Activated CD4-positive, alpha-beta memory T cell treated with anti-CD3 and anti-CD28 coated beads, Interleukin-2, amount 10 ng/mL, durations not matched to agents 7 days and 5 days (primary cell): ENCODE data around the gene SLC16A10. TPM values are rescaled to one million over a fixed set of nuclear protein-coding genes. Genes with fewer than 3 reads are reported as not detected.
"Not testable (repeated sequence)": the region's sequence is repeated elsewhere in the genome, so short reads cannot be mapped to it uniquely, and the experiment has no call there.

Source experiments
- CTCF ChIA-PET: fragments of 350-600 bp; sonication (Branson Sonifier 250); formaldehyde crosslinking; loops from one replicate; lab custom pipeline; 2021; ENCODE audit warnings: antibody characterized with exemption, inconsistent platforms; lab: Charles Lee
- POLR2A ChIA-PET: fragments of 350-600 bp; sonication (Branson Sonifier 250); formaldehyde crosslinking; loops from one replicate; lab custom pipeline; 2021; ENCODE audit warnings: antibody characterized with exemption; lab: Charles Lee
- DNase-seq: peaks from one replicate; pipeline ENCODE4 v3.0.0-alpha.2; 2020
- H3K27ac Mint-ChIP-seq: one replicate; pipeline ENCODE4 v1.8.0; 2021; ENCODE audit warnings: mild to moderate bottlenecking, mixed read lengths
- H3K27me3 Mint-ChIP-seq: one replicate; pipeline ENCODE4 v1.8.0; 2021; ENCODE audit warnings: mixed read lengths
- H3K36me3 Mint-ChIP-seq: one replicate; pipeline ENCODE4 v1.8.0; 2021; ENCODE audit warnings: low read depth, mixed read lengths
- H3K4me1 Mint-ChIP-seq: one replicate; pipeline ENCODE4 v1.8.0; 2021; ENCODE audit warnings: mixed read lengths
- H3K4me3 Mint-ChIP-seq: one replicate; pipeline ENCODE4 v1.8.0; 2021; ENCODE audit warnings: mild to moderate bottlenecking, mixed read lengths
- H3K9me3 Mint-ChIP-seq: one replicate; pipeline ENCODE4 v1.8.0; 2021; ENCODE audit warnings: mixed read lengths
- total RNA-seq, 2 experiments: library from RNA; stranded (reverse); gene quantifications; one replicate each; pipeline ENCODE4 v1.2.3, GENCODE V29; 2021

Gene SLC16A10, protein sequence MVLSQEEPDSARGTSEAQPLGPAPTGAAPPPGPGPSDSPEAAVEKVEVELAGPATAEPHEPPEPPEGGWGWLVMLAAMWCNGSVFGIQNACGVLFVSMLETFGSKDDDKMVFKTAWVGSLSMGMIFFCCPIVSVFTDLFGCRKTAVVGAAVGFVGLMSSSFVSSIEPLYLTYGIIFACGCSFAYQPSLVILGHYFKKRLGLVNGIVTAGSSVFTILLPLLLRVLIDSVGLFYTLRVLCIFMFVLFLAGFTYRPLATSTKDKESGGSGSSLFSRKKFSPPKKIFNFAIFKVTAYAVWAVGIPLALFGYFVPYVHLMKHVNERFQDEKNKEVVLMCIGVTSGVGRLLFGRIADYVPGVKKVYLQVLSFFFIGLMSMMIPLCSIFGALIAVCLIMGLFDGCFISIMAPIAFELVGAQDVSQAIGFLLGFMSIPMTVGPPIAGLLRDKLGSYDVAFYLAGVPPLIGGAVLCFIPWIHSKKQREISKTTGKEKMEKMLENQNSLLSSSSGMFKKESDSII
- total RNA-seq, result 1 to 10 TPM; 1.2 to 1.4 TPM

DNA sequence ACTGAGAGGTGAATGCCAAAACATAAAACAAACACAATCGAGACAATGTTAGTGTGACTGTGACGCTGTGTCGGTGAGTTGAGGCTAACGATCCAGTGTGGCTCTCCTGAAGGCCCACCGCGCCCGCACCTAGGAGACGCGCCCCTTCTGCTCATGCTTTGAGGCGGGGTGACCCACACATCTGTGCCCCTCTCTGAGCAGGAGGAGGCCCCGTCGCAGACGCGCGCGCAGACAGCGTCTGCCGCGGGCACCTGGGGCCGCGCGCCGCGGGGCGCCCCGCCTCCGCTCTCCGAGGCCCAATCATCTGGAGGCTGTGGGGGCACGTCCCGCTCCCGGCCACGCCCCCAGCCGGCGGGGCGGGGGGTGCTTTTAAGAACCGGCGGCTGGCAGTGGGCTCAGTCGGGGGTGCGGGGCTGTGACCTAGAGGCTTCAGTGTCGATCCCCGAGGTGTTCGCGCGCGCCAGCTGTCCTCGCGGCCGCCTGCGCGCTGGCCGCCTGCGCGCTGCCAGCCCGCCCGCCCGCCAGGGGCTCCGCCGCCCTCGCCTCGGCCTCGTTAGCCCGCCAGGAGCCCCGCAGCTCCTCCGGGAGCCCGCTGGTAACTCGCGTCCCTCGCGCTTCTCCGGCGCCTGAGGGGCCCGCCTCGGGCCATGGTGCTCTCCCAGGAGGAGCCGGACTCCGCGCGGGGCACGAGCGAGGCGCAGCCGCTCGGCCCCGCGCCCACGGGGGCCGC, at the start of gene SLC16A10:
TSS of gene SLC16A10 (plus strand) at position 398 of the 730 bp plus-strand sequence. CDS start at position 648, 250 bp downstream.
- H3K27me3 Mint-ChIP-seq, result peaks cover 43% of the 10 kb centered on the region
- CTCF ChIA-PET, result no interaction called here
- H3K36me3 Mint-ChIP-seq, result no peaks in the 10 kb centered on the region
- H3K4me1 Mint-ChIP-seq, result peaks cover 20% of the 10 kb centered on the region
- peak; percentile 67 for DNase-seq
- peak within 1 kb of the TSS; percentile 75 for H3K4me3 Mint-ChIP-seq
- no peak within 1 kb of the TSS for H3K27ac Mint-ChIP-seq
- no peaks in the 10 kb centered on the region for H3K9me3 Mint-ChIP-seq
- POLR2A ChIA-PET, result interaction anchor here (0.6 kb wide), 1 partner anchor 212 kb away, joined by 3 read pairs; no protein-coding TSS in a partner anchor

DNA sequence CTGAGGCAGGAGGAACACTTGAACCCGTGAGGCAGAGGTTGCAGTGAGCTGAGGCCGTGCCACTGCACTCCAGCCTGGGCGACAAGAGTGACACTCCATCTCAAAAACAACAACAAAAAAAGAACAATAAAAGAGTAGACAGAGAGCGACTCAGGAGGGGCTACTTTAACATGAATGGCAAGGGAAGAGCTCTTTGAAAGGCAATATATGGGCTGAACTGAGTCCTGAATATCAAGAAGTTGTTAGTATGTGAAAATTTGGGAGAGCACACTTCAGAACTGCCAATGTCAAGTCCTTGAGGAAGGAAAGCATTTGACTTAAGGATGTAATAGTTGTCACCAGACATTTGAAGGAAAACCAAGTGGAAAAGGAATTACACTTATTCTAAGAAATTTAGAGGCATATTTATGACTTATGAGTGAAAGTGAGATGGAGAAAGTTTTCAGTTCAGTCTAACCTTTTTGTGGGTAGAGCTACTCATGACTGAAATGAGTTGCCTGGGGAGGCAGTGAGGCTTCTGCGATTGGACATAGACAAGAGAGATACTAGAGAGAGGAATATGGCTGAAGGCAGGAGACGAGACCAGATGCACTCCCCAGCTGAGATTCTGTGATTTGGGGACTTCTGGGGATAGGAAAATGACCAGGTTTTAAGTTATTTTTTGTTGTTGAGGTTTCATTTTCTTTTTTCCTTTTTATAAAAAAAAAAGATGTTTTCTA, 48.6 kb upstream of the SLC16A10 start:
- Mint-ChIP-seq H3K27ac (no peak overlapping the region), H3K4me1 (peaks cover 5% of the 10 kb centered on the region), H3K4me3 (no peak overlapping the region), H3K36me3 (peaks cover 3% of the 10 kb centered on the region), H3K27me3 (peaks cover 7% of the 10 kb centered on the region), H3K9me3 (no peaks in the 10 kb centered on the region)
- no peak for DNase-seq
- CTCF ChIA-PET, result no interaction called here
- POLR2A ChIA-PET, result no interaction called here

DNA sequence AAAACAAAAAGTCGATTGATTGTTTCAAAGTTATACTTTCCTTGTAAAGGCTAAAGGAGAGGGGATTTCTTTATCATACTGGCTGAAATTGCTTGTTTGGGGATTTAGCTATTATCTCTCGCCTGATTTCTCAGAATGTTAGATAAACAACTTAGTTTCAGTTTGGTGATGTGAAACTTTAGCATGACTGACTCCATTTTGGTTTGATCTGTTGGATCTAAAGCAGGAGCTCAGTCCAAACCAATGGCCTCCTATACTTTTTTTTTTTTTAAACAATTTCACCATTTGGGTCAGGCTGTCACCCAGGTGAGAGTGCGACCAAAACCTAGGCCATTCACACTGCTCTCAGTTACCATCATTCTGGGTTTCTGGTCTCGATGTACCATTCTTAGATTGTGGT, 45.4 kb upstream of the SLC16A10 start:
- Mint-ChIP-seq H3K9me3 (no peaks in the 10 kb centered on the region), H3K4me1 (peaks cover 5% of the 10 kb centered on the region), H3K36me3 (peaks cover 3% of the 10 kb centered on the region), H3K27me3 (peaks cover 20% of the 10 kb centered on the region), H3K27ac (no peak overlapping the region), H3K4me3 (no peak overlapping the region)
- DNase-seq, result no peak
- ChIA-PET POLR2A (no interaction called here), CTCF (interaction anchor here (0.6 to 1.8 kb wide), 3 partner anchors 16 to 1002 kb away, joined by 3 to 6 read pairs (median 4); no protein-coding TSS in a partner anchor)

DNA sequence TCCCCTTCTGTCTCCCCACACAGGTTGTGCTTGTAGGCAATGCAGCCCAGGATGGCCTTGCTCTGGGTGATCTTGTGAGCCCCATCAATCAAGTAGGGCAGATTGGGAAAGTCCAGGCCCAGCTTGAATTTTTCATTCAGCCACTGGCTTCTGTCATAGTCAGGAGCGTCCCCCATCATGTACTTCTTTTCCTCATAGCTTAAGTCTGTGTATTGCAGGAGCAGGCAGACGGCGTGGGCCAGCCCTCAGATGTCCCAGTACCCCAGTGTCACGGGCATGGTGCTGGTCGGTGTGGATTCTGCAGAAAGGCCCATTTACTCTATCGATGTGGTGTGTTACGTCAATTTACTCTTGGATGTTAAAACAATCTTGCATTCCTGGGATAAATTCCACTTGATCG, 40.1 kb upstream of the SLC16A10 start:
- H3K27me3 Mint-ChIP-seq, result peaks cover 15% of the 10 kb centered on the region
- ChIA-PET POLR2A (no interaction called here), CTCF (interaction anchor here (1.1 to 1.2 kb wide), 2 partner anchors 36 to 163 kb away, joined by 3 read pairs; no protein-coding TSS in a partner anchor)
- no peaks in the 10 kb centered on the region for H3K9me3 Mint-ChIP-seq
- no peak overlapping the region for H3K27ac Mint-ChIP-seq
- no peaks in the 10 kb centered on the region for H3K36me3 Mint-ChIP-seq
- no peak for DNase-seq
- no peak overlapping the region for H3K4me3 Mint-ChIP-seq
- no peaks in the 10 kb centered on the region for H3K4me1 Mint-ChIP-seq

DNA sequence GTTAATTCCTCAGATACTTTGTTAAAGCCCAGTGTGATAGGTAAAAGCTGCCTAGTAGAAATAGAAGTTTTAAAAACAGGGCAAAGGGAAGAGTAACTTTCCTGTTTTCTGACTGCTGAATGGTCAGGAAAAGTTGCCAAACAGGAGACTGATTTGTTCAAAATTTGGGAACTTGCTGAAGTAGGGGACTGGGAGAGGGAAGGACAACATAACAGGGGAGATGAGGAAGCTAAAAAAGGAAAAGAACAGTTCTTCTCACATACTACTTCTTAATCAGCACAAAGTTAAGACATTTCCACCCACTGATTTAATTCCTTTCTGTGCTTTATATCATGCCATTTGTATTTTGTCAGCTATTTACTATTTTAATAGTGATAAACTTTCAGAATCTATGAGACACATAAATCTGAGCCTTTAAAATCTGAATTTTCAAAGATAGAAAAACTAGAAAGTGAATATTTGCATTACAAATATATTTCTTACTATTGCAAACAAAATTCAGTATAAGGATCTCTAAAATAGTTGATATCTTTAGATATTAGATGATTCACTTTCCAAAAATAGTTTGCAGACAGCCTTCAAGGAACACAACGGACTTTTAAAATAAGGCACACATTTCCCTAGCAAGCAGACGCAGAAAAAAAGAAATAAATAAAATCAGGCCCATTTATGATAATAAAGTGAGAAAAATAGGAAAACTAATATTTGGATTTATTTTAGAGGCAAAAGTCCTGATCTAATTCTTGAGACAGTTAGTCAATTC, 36.9 kb upstream of the SLC16A10 start:
- H3K27me3 Mint-ChIP-seq, result peaks cover 8% of the 10 kb centered on the region
- no peaks in the 10 kb centered on the region for H3K4me1 Mint-ChIP-seq
- no peak overlapping the region for H3K4me3 Mint-ChIP-seq
- no peaks in the 10 kb centered on the region for H3K9me3 Mint-ChIP-seq
- POLR2A ChIA-PET, result no interaction called here
- CTCF ChIA-PET, result no interaction called here
- no peaks in the 10 kb centered on the region for H3K36me3 Mint-ChIP-seq
- H3K27ac Mint-ChIP-seq, result no peak overlapping the region
- DNase-seq, result no peak

DNA sequence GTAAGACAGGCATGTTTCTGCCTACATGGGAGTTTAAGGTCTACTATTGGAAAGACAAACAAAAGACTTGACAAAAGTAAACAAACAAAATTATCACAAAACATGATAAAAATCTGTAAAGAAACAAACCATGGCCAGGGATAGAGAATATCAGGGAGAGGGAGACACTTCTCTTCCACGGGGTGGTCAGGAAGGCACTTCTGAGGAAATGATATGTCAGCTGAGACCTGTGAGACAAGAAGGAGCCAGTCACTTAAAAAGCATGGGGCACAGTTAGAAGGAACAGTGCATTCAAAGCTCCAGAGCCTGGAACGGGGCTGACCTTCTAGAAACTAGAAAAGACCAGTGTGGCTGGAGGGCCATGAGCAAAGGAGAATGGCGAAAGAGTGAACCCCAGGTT, 35.1 kb upstream of the SLC16A10 start:
- peaks cover 2% of the 10 kb centered on the region for H3K27me3 Mint-ChIP-seq
- ChIA-PET CTCF (interaction anchor here (1.2 kb wide), 1 partner anchor 167 kb away, joined by 3 read pairs; no protein-coding TSS in a partner anchor), POLR2A (no interaction called here)
- H3K27ac Mint-ChIP-seq, result no peak overlapping the region
- H3K36me3 Mint-ChIP-seq, result no peaks in the 10 kb centered on the region
- no peaks in the 10 kb centered on the region for H3K9me3 Mint-ChIP-seq
- DNase-seq, result no peak
- no peak overlapping the region for H3K4me3 Mint-ChIP-seq
- no peaks in the 10 kb centered on the region for H3K4me1 Mint-ChIP-seq

DNA sequence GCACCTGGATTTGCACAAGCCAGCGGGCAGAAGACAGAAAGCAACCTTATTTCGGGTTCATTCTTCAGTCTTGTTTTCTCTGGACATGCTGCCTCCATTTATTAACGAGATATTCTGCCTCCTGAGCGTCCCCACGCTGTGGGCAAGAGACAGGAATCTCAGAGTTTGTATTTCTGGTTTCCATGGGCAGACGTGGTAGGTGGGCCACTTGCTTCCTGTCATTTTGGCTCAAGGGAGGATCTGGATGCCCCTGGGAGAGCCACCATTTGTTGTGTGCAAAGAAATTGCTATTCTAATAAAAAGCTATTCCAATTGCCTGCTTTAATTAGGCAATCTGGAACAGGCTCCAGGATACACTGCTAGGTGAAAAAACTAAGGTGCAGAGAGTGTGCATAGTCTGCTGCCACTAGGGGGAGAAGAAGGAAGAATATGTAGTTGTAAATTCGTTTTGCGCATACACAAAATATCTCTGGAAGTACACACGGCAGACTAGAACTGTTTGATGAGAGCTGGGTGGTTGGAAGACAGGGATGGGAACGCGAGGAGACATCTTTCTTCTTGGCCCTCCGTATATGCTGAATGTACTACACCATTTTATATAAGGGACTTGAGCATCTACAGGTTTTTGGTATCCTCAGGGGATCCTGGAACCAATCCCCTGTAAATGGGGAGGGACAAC, 30.1 kb upstream of the SLC16A10 start:
- Mint-ChIP-seq H3K27me3 (peaks cover 17% of the 10 kb centered on the region), H3K9me3 (peaks cover 2% of the 10 kb centered on the region), H3K27ac (no peak overlapping the region), H3K36me3 (no peaks in the 10 kb centered on the region), H3K4me3 (no peak overlapping the region), H3K4me1 (no peaks in the 10 kb centered on the region)
- DNase-seq, result no peak
- ChIA-PET POLR2A (no interaction called here), CTCF (interaction anchor here (0.7 to 2.5 kb wide), 15 partner anchors 11 to 421 kb away, joined by 3 to 41 read pairs (median 4); a partner anchor contains a TSS)

DNA sequence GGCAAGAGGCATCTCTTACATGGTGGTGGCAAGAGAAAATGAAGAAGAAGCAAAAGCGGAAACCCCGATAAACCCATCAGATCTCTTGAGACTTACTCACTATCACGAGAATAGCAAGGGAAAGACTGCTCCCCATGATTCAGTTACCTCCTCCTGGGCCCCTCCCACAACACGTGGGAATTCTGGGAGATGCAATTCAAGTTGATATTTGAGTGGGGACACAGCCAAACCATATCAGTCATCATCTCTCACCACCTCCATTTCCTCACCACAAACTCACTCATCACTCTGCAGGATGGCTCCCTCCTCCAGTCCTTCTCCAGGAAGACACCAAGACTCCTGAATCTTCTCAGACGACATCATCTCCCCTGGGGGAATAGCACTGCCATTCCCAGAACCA, 25.8 kb upstream of the SLC16A10 start:
- CTCF ChIA-PET, result no interaction called here
- Mint-ChIP-seq H3K36me3 (no peaks in the 10 kb centered on the region), H3K27me3 (peaks cover 27% of the 10 kb centered on the region), H3K4me1 (no peaks in the 10 kb centered on the region), H3K27ac (no peak overlapping the region), H3K9me3 (peaks cover 12% of the 10 kb centered on the region), H3K4me3 (no peak overlapping the region)
- no peak for DNase-seq
- POLR2A ChIA-PET, result no interaction called here

DNA sequence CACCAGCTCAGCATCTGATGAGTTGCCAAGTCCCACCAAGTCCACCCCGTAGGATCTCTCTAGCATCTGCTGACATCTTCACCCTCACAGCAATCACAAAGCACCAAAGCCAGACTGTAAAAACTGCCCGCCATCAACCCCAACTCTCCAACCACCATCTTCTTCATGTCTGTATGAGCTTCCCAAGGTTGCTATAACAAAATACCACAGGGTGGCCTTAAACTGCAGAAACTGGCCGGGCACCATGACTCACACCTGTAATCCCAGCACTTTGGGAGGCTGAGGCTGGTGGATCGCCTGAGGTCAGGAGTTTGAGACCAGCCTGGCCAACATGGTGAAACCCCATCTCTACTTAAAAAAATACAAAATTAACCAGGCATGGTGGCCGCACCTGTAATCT, 25.3 kb upstream of the SLC16A10 start:
- DNase-seq, H3K4me1 Mint-ChIP-seq, H3K4me3 Mint-ChIP-seq, H3K27ac Mint-ChIP-seq, CTCF ChIA-PET, POLR2A ChIA-PET, H3K36me3 Mint-ChIP-seq: not testable (repeated sequence)
- Mint-ChIP-seq H3K9me3 (peaks cover 12% of the 10 kb centered on the region), H3K27me3 (peaks cover 27% of the 10 kb centered on the region)

DNA sequence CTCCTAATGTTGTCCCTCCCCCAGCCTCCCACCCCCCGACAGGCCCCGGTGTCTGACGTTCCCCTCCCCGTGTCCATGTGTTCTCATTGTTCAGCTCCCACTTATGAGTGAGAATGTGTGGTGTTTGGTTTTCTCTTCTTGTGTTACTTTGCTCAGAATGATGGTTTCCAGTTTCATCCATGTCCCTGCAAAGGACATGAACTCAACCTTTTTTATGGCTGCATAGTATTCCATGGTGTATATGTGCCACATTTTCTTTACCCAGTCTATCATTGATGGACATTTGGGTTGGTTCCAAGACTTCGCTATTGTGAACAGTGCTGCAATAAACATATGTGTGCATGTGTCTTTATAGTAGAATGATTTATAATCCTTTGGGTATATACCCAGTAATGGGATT, 24.4 kb upstream of the SLC16A10 start:
- H3K9me3 Mint-ChIP-seq, result peaks cover 12% of the 10 kb centered on the region
- H3K36me3 Mint-ChIP-seq, DNase-seq, H3K27ac Mint-ChIP-seq, H3K4me1 Mint-ChIP-seq, POLR2A ChIA-PET, H3K4me3 Mint-ChIP-seq, CTCF ChIA-PET: not testable (repeated sequence)
- peaks cover 25% of the 10 kb centered on the region for H3K27me3 Mint-ChIP-seq

DNA sequence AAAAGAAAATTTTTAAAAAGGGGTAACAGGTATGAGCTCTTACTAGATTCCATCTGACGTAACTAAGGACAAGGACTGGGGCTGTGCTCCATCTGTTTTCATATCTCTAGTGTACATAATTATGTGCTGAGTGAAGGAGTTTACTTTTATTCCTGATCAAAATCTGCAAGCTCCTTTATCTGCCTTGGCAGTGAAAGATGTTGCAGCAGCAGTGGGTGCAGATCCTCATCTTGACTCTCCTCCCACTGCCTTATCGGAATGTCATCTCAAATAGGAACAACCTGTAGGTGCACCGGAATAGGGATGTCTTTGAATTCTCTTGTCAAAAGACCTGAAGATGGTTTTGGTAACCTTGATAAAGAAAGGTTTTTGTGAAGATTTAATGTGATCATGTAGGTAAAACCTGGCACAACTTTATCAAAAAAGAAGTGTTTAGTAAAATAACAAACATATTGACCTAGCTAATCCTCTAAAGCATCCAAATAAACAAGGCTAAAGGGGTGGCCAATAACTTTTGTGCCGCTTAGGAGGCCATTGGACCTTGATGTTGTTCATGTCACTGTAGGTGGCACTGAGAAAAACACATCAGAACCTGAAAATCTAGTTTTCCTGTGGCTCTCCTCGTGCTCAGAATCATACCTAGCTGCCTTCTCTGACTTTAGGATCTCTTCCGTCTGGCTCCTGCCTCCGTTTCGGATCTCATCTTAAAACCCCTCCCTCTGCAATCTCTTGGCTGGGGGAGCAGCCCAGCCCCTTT, 19.0 kb upstream of the SLC16A10 start:
- Mint-ChIP-seq H3K4me1 (no peaks in the 10 kb centered on the region), H3K4me3 (no peak overlapping the region), H3K36me3 (no peaks in the 10 kb centered on the region), H3K27ac (no peak overlapping the region), H3K9me3 (peaks cover 8% of the 10 kb centered on the region), H3K27me3 (peaks cover 33% of the 10 kb centered on the region)
- ChIA-PET POLR2A (no interaction called here), CTCF (interaction anchor here (4.5 kb wide), 1 partner anchor 10 kb away, joined by 20 read pairs; no protein-coding TSS in a partner anchor)
- DNase-seq, result no peak
